ENCODE measurements around the gene BHLHE40. TPM values are rescaled to one million over a fixed set of nuclear protein-coding genes. Genes with fewer than 3 reads are reported as not detected.

The BHLHE40 gene
- polyA plus RNA-seq, 1 donor from 2014 or later = not detected

DNA sequence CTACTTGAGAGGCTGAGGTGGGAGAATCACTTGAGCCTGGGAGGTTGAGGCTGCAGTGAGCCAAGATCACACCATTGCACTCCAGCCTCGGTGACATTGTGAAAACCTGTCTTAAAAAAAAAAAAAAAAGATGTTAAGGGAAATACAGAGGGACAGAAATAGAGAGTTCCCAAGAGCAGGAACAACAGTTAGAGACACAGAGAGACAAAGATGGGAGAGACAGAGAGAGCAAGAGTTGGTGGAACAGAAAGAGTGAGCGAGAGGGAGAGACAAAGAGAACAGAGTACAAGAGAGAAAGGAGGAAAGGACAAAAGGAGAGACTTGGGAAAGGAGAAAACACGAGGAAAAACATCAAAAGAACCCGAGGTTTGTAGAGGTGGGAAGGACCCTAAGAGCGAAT lies 35.8 kb downstream of the BHLHE40 start:
- Histone ChIP-seq H3K27ac (ENCODE audit: low read length) (no peak overlapping the region), H3F3A (ENCODE audit: insufficient read depth, low read length, poor library complexity, severe bottlenecking) (no peaks in the 10 kb centered on the region), H3K4me2 (ENCODE audit: low read length) (no peak overlapping the region), H2AFZ (ENCODE audit: low read depth, low read length) (no peak overlapping the region), H3K27me3 (ENCODE audit: insufficient read depth, low read depth, low read length) (no peaks in the 10 kb centered on the region), H4K20me1 (ENCODE audit: insufficient read depth) (no peaks in the 10 kb centered on the region), H3K79me2 (replicated peaks; ENCODE audit: insufficient read depth, low read length) (no peaks in the 10 kb centered on the region), H3K9ac (ENCODE audit: low read length) (no peak overlapping the region), H3K36me3 (ENCODE audit: insufficient read depth, low read length) (no peaks in the 10 kb centered on the region), H3K9me3 (ENCODE audit: low read length) (no peaks in the 10 kb centered on the region), H3K4me3 (ENCODE audit: low read length) (no peak overlapping the region), H3K9me2 (ENCODE audit: insufficient read depth, low read length) (no peaks in the 10 kb centered on the region)
- no peak for TF ChIP-seq TAF1 (IDR thresholded peaks at IDR 0.05; ENCODE audit: low read depth)
- TF ChIP-seq EP300 (conservative IDR thresholded peaks at IDR 0.05; ENCODE audit: poor library complexity, severe bottlenecking) = no peak
- TF ChIP-seq SMC3 (conservative IDR thresholded peaks at IDR 0.05; ENCODE audit: poor library complexity) = no peak
- TF ChIP-seq RAD21 (conservative IDR thresholded peaks at IDR 0.05) = no peak
- TF ChIP-seq, protein P1, sequence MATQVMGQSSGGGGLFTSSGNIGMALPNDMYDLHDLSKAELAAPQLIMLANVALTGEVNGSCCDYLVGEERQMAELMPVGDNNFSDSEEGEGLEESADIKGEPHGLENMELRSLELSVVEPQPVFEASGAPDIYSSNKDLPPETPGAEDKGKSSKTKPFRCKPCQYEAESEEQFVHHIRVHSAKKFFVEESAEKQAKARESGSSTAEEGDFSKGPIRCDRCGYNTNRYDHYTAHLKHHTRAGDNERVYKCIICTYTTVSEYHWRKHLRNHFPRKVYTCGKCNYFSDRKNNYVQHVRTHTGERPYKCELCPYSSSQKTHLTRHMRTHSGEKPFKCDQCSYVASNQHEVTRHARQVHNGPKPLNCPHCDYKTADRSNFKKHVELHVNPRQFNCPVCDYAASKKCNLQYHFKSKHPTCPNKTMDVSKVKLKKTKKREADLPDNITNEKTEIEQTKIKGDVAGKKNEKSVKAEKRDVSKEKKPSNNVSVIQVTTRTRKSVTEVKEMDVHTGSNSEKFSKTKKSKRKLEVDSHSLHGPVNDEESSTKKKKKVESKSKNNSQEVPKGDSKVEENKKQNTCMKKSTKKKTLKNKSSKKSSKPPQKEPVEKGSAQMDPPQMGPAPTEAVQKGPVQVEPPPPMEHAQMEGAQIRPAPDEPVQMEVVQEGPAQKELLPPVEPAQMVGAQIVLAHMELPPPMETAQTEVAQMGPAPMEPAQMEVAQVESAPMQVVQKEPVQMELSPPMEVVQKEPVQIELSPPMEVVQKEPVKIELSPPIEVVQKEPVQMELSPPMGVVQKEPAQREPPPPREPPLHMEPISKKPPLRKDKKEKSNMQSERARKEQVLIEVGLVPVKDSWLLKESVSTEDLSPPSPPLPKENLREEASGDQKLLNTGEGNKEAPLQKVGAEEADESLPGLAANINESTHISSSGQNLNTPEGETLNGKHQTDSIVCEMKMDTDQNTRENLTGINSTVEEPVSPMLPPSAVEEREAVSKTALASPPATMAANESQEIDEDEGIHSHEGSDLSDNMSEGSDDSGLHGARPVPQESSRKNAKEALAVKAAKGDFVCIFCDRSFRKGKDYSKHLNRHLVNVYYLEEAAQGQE (IDR thresholded peaks at IDR 0.05; ENCODE audit: borderline replicate concordance) = no peak
- TF ChIP-seq, protein P2, sequence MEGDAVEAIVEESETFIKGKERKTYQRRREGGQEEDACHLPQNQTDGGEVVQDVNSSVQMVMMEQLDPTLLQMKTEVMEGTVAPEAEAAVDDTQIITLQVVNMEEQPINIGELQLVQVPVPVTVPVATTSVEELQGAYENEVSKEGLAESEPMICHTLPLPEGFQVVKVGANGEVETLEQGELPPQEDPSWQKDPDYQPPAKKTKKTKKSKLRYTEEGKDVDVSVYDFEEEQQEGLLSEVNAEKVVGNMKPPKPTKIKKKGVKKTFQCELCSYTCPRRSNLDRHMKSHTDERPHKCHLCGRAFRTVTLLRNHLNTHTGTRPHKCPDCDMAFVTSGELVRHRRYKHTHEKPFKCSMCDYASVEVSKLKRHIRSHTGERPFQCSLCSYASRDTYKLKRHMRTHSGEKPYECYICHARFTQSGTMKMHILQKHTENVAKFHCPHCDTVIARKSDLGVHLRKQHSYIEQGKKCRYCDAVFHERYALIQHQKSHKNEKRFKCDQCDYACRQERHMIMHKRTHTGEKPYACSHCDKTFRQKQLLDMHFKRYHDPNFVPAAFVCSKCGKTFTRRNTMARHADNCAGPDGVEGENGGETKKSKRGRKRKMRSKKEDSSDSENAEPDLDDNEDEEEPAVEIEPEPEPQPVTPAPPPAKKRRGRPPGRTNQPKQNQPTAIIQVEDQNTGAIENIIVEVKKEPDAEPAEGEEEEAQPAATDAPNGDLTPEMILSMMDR (IDR thresholded peaks at IDR 0.05; ENCODE audit: poor library complexity, severe bottlenecking) = no peak
- no peak for TF ChIP-seq POLR2AphosphoS5 (IDR thresholded peaks at IDR 0.05)
- no peak for TF ChIP-seq EZH2 (IDR thresholded peaks at IDR 0.05; ENCODE audit: borderline replicate concordance, insufficient read depth, low read length, poor library complexity, severe bottlenecking)
- TF ChIP-seq MXI1 (conservative IDR thresholded peaks at IDR 0.05; ENCODE audit: poor library complexity, severe bottlenecking) = no peak

DNA sequence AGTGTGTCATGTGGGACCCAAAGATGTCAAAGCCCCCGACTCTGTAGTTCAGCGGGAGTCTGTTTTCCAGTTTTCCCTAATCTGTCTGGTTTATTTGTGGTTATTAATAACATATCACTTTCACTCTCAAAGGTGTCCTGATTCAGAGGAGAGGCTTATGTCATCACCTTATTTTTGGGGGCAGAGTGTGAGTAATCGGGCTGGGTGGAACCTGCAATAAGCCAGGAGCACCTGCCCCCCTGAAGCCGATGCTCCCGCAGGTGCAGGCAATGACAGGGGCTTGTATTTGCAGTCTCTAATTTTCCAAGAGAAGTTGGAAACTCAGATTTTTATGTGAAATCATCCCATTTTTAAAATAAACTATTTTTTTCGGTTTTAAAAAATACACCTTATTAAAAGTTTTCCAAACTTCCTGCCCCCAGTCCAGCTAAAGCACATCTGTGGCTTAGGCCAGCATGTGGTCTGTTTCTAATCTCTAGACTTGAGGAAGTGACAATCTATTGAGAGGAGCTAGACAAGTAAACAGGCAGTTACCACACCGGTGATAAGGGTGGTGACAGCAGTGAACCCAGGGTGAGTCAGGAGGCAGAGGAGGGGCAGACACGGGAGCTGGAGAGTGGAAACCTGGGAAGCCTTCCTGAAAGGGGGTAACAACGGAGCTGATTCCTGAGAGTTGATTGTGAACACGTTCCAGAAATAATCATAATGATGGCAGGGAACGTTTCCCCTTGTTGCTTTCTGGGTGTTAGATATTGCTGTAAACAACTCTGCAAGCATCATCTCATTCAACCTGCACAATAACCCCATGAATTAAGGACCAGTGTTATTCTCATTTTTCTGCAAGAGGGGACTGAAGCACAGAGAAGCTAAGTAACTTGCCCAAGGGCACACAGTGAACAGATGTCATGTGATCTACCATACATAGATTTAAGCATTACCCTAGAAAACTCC lies 37.2 kb downstream of the BHLHE40 start:
- Histone ChIP-seq H3K36me3 (ENCODE audit: insufficient read depth, low read length) (no peaks in the 10 kb centered on the region), H2AFZ (ENCODE audit: low read depth, low read length) (no peak overlapping the region), H3K27me3 (ENCODE audit: insufficient read depth, low read depth, low read length) (no peaks in the 10 kb centered on the region), H3K27ac (ENCODE audit: low read length) (no peak overlapping the region), H3K79me2 (replicated peaks; ENCODE audit: insufficient read depth, low read length) (no peaks in the 10 kb centered on the region), H3F3A (ENCODE audit: insufficient read depth, low read length, poor library complexity, severe bottlenecking) (no peaks in the 10 kb centered on the region), H3K4me3 (ENCODE audit: low read length) (no peak overlapping the region), H4K20me1 (ENCODE audit: insufficient read depth) (no peaks in the 10 kb centered on the region), H3K9me3 (ENCODE audit: low read length) (no peaks in the 10 kb centered on the region), H3K4me2 (ENCODE audit: low read length) (no peak overlapping the region), H3K9ac (ENCODE audit: low read length) (no peak overlapping the region), H3K9me2 (ENCODE audit: insufficient read depth, low read length) (no peaks in the 10 kb centered on the region)
- TF ChIP-seq, protein P2 (IDR thresholded peaks at IDR 0.05; ENCODE audit: poor library complexity, severe bottlenecking) = no peak
- TF ChIP-seq EZH2 (IDR thresholded peaks at IDR 0.05; ENCODE audit: borderline replicate concordance, insufficient read depth, low read length, poor library complexity, severe bottlenecking) = no peak
- TF ChIP-seq, protein P1 (IDR thresholded peaks at IDR 0.05; ENCODE audit: borderline replicate concordance) = no peak
- no peak for TF ChIP-seq EP300 (conservative IDR thresholded peaks at IDR 0.05; ENCODE audit: poor library complexity, severe bottlenecking)

All from neural cell (in vitro differentiated cells).